Loucy (cell line): ENCODE measurements around the gene COQ2.
A peak's percentile ranks its signal among the peaks of the same experiment; 100 is the strongest.

ENCODE experiments used
- H2AFZ ChIP-seq: fragments of 200-600 bp; sonication (generic); 2 replicates; pipeline ENCODE4 v1.6.0; 2016; ENCODE audit warnings: antibody characterized with exemption, mild to moderate bottlenecking, low read length, moderate library complexity
- H3F3A ChIP-seq: fragments of 200-600 bp; 2 replicates; pipeline ENCODE4 v1.6.0; 2016; ENCODE audit warnings: antibody characterized with exemption, low read depth, mild to moderate bottlenecking
- H3K27me3 ChIP-seq: fragments of 200-600 bp; sonication (generic); 2 replicates; pipeline ENCODE4 v1.6.1; 2014; ENCODE audit warnings: low read length, mild to moderate bottlenecking; ENCODE audit not compliant: insufficient read depth, poor library complexity, severe bottlenecking
- H3K36me3 ChIP-seq: fragments of 200-600 bp; sonication (generic); 2 replicates; pipeline ENCODE4 v1.6.1; 2016; ENCODE audit warnings: low read length; ENCODE audit not compliant: insufficient read depth
- H3K4me1 ChIP-seq: fragments of 200-600 bp; sonication (generic); 2 replicates; pipeline ENCODE4 v1.5.1; 2014; ENCODE audit warnings: low read length, mild to moderate bottlenecking; ENCODE audit not compliant: insufficient read depth, poor library complexity, severe bottlenecking
- H3K4me2 ChIP-seq: fragments of 200-600 bp; sonication (generic); 2 replicates; pipeline ENCODE4 v1.6.0; 2014; ENCODE audit warnings: antibody characterized with exemption, low read length, low read depth, mild to moderate bottlenecking; ENCODE audit not compliant: poor library complexity, severe bottlenecking
- H3K4me3 ChIP-seq: fragments of 200-600 bp; sonication (generic); 2 replicates; pipeline ENCODE4 v1.5.1; 2014; ENCODE audit warnings: low read length, mild to moderate bottlenecking, mixed read lengths; ENCODE audit not compliant: poor library complexity, severe bottlenecking
- H3K79me2 ChIP-seq: fragments of 200-600 bp; sonication (generic); 2 replicates; pipeline ENCODE4 v1.6.1; 2014; ENCODE audit warnings: low read length; ENCODE audit not compliant: insufficient read depth
- H3K9ac ChIP-seq: fragments of 200-600 bp; sonication (generic); 2 replicates; pipeline ENCODE4 v1.6.0; 2014; ENCODE audit warnings: mild to moderate bottlenecking, low read depth, low read length, moderate library complexity; ENCODE audit not compliant: poor library complexity, severe bottlenecking
- H3K9me2 ChIP-seq: fragments of 200-600 bp; sonication (generic); replicated peaks from 2 replicates; pipeline ENCODE4 v1.6.1; 2016; ENCODE audit warnings: low read depth, low read length, mixed read lengths
- H3K9me3 ChIP-seq: fragments of 200-600 bp; sonication (generic); 2 replicates; pipeline ENCODE4 v1.6.1; 2014; ENCODE audit warnings: mild to moderate bottlenecking, antibody characterized with exemption, low read length, low read depth; ENCODE audit not compliant: insufficient read depth
- H4K20me1 ChIP-seq: fragments of 200-600 bp; sonication (generic); 2 replicates; pipeline ENCODE4 v1.6.0; 2014; ENCODE audit warnings: antibody characterized with exemption, low read length, mild to moderate bottlenecking; ENCODE audit not compliant: insufficient read depth, poor library complexity, severe bottlenecking
- CTCF ChIP-seq: fragments of 200-600 bp; sonication (generic); conservative IDR thresholded peaks from 2 replicates; pipeline ENCODE4 v1.5.1; 2014; ENCODE audit warnings: mild to moderate bottlenecking, antibody characterized with exemption, low read length
- EZH2phosphoT487 ChIP-seq: fragments of 200-600 bp; IDR thresholded peaks from 2 replicates; pipeline ENCODE4 v1.6.1; 2018; ENCODE audit warnings: antibody characterized with exemption, mild to moderate bottlenecking, moderate library complexity, borderline replicate concordance

Gene COQ2

GRCh38 chr4:83307920-83308319 is 23.3 kb upstream of the COQ2 start:
- no peaks in the 10 kb centered on the region for H3K27me3 ChIP-seq
- no peak overlapping the region for H2AFZ ChIP-seq
- TF ChIP-seq CTCF (no peak), EZH2phosphoT487 (no peak)
- no peaks in the 10 kb centered on the region for H3K9me3 ChIP-seq
- no peak overlapping the region for H3K4me2 ChIP-seq
- H3F3A ChIP-seq: no peaks in the 10 kb centered on the region
- no peak overlapping the region for H3K4me3 ChIP-seq
- H3K9me2 ChIP-seq: no peaks in the 10 kb centered on the region
- H4K20me1 ChIP-seq: no peaks in the 10 kb centered on the region
- H3K4me1 ChIP-seq: no peaks in the 10 kb centered on the region
- no peaks in the 10 kb centered on the region for H3K79me2 ChIP-seq
- H3K9ac ChIP-seq: no peak overlapping the region
- H3K36me3 ChIP-seq: no peaks in the 10 kb centered on the region

GRCh38 chr4:83305187-83305586 is 20.6 kb upstream of the COQ2 start:
- Histone ChIP-seq H3K79me2 (no peaks in the 10 kb centered on the region), H3K36me3 (no peaks in the 10 kb centered on the region), H3K27me3 (no peaks in the 10 kb centered on the region), H3F3A (no peaks in the 10 kb centered on the region), H3K4me2 (no peak overlapping the region), H2AFZ (0 out of 2 replicates have a peak overlapping the region, but pooled peaks have one; percentile 23), H3K4me1 (no peaks in the 10 kb centered on the region), H4K20me1 (no peaks in the 10 kb centered on the region), H3K4me3 (no peak overlapping the region), H3K9me2 (no peaks in the 10 kb centered on the region), H3K9me3 (no peaks in the 10 kb centered on the region), H3K9ac (no peak overlapping the region)
- no peak for TF ChIP-seq CTCF
- TF ChIP-seq EZH2phosphoT487: no peak

DNA sequence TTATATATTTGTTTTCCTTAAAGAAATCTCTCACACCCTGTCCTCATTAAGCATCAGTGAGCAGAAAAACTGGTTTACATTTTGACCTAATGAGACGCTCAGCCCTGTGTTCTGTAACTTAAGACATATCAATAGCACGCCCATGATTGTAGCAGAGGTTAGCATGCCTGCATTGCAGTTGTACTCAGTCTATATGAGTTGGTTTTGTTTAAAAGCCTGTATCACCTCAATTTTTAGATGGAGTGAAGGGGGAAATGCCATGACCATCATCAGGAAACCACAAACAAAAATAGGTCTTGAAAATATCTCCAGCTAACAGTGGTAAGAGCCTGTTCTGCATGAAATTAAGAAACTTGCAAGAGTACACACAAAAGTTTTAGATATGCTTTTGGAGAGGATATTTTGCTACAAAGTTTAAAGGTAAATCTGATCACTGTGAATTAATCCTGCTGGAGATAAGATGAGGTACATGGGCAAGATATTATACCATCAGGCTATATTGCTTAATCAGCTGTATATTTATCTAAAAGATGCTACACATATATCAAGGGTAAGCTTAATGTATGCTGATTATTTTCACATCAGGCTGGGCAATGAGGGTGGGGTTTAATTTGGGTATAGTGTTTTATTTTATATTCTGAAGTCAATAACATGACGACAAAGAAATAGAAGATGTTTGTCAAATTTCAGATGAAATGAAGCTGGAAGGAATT is 13.1 kb upstream of the COQ2 start:
- TF ChIP-seq EZH2phosphoT487: no peak
- TF ChIP-seq CTCF: no peak
- H4K20me1 ChIP-seq: no peaks in the 10 kb centered on the region
- no peaks in the 10 kb centered on the region for H3F3A ChIP-seq
- H3K9me3 ChIP-seq: no peaks in the 10 kb centered on the region
- no peaks in the 10 kb centered on the region for H3K79me2 ChIP-seq
- peaks cover 21% of the 10 kb centered on the region for H3K4me1 ChIP-seq
- H3K4me3 ChIP-seq: peak overlapping the region; percentile 62
- no peaks in the 10 kb centered on the region for H3K27me3 ChIP-seq
- peak overlapping the region; percentile 21 for H3K9ac ChIP-seq
- H2AFZ ChIP-seq: 0 out of 2 replicates have a peak overlapping the region, but pooled peaks have one; percentile 16
- H3K36me3 ChIP-seq: no peaks in the 10 kb centered on the region
- no peaks in the 10 kb centered on the region for H3K9me2 ChIP-seq
- peak overlapping the region; percentile 70 for H3K4me2 ChIP-seq
